Activated T-cell treated with anti-CD3 and anti-CD28 coated beads, Interleukin-2, amount 50 U/mL, for 4 hours (primary cell): Measurements from ENCODE around the gene SUMO4. TPM values are rescaled to one million over a fixed set of nuclear protein-coding genes. Genes with fewer than 3 reads are reported as not detected.
"Not testable (repeated sequence)": the region's sequence is repeated elsewhere in the genome, so short reads cannot be mapped to it uniquely, and the experiment has no call there.

Source experiments
- ATAC-seq, 2 donors: fragments of 200-7000 bp; cut with Tn5 transposase; one replicate each; pipeline ENCODE4 v1.10.0; 2021
- DNase-seq: peaks from one replicate; pipeline ENCODE4 v3.0.0-alpha.2; 2020
- H3K27me3 Mint-ChIP-seq: one replicate; pipeline ENCODE4 v1.8.0; 2021; ENCODE audit warnings: low read depth, mixed read lengths
- H3K36me3 Mint-ChIP-seq: one replicate; pipeline ENCODE4 v1.8.0; 2022; ENCODE audit warnings: mixed read lengths; ENCODE audit not compliant: insufficient read depth
- H3K4me1 Mint-ChIP-seq: one replicate; pipeline ENCODE4 v1.8.0; 2021; ENCODE audit warnings: low read depth, mixed read lengths
- H3K4me3 Mint-ChIP-seq: one replicate; pipeline ENCODE4 v1.8.0; 2021; ENCODE audit warnings: mild to moderate bottlenecking, moderate library complexity, mixed read lengths
- H3K9me3 Mint-ChIP-seq: one replicate; pipeline ENCODE4 v1.8.0; 2021; ENCODE audit warnings: mixed read lengths
- total RNA-seq, 3 donors: library from RNA; stranded (reverse); gene quantifications; one replicate each; pipeline ENCODE4 v1.2.1, GENCODE V29; 2021

Gene SUMO4
- total RNA-seq, 3 donors from 2014 or later = 2.6 to 3.0 (median 2.7) TPM

DNA sequence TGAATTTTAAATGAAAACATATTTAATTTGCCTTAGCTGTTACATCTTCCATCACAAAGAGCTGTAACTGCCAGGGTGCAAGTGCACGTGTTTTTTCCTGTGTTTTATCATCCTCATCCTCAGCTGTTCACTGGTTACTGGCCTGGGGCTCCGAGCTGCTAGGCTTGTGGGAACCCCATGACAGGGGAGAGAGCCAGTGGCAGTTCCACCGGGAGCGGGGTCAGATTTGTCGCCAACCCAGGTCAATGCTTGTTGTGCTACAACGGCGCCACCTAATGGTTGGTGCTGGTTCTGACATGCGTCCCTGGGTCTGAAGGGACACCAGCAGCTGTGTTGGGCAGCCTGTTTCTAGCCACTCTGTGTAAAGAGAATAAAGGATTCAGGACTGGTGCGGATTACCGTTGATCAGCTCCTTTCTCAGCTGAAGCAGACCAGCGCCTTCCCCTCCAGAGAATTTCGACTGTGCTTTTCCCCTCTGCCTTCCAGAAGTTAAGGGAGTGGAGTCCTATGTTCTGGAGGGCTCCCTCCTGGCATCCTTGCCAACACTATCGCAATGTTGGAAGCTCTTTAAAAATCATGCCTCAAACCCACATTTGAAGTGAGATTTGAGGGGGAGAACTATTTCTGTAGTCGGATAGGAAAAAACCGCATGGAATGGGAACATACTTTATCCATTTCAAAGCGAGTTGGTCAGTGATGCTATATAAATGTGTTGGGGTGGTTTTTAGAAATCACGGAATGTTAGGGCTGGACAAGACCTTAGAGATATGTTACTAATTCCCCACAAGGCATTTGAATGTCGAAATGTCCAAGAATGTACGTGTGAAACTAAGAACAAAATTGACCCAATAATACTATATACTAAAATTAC, 32.1 kb downstream of the SUMO4 start:
- ATAC-seq (peak; percentile 96 to 97), DNase-seq (peak; percentile 92)
- H3K36me3 Mint-ChIP-seq = no peaks in the 10 kb centered on the region
- no peaks in the 10 kb centered on the region for H3K9me3 Mint-ChIP-seq
- peaks cover 7% of the 10 kb centered on the region for H3K4me1 Mint-ChIP-seq
- no peaks in the 10 kb centered on the region for H3K27me3 Mint-ChIP-seq
- H3K4me3 Mint-ChIP-seq = peak overlapping the region; percentile 45

- Mint-ChIP-seq H3K4me3 (no peak overlapping the region), H3K4me1 (peaks cover 15% of the 10 kb centered on the region), H3K9me3 (no peaks in the 10 kb centered on the region), H3K36me3 (no peaks in the 10 kb centered on the region), H3K27me3 (no peaks in the 10 kb centered on the region)
- no peak for ATAC-seq
- no peak for DNase-seq
Observed at GRCh38 chr6:149433405-149433804, 33.3 kb downstream of the SUMO4 start.

DNA sequence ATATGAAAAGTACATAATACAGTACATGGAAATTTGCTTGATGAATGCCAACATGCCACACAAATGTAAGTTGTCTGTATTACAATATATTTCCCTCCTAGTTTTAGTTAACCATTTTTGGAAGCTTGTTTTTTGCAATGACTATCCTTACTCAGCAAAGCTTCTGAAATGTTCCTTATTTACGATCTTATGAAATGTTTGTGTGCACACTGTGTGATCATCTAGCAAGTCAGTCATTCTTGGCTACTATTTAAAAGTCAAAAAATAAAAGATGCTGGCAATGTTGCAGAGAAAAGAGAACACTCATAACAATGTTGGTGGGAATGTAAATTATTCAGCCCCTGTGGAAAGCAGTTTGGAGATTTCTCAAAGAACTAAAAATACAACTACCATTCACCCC, 33.8 kb downstream of the SUMO4 start:
- Mint-ChIP-seq H3K4me1 (peaks cover 19% of the 10 kb centered on the region), H3K9me3 (no peaks in the 10 kb centered on the region), H3K27me3 (no peaks in the 10 kb centered on the region), H3K4me3 (no peak overlapping the region), H3K36me3 (no peaks in the 10 kb centered on the region)
- ATAC-seq = no peak
- DNase-seq = no peak

- Mint-ChIP-seq H3K27me3 (no peaks in the 10 kb centered on the region), H3K9me3 (no peaks in the 10 kb centered on the region), H3K4me3 (no peak overlapping the region), H3K4me1 (peaks cover 23% of the 10 kb centered on the region), H3K36me3 (no peaks in the 10 kb centered on the region)
- DNase-seq = no peak
- no peak for ATAC-seq
Observed at GRCh38 chr6:149435919-149436586, 36.0 kb downstream of the SUMO4 start.

- DNase-seq = no peak
- H3K36me3 Mint-ChIP-seq = no peaks in the 10 kb centered on the region
- ATAC-seq = no peak
- peaks cover 23% of the 10 kb centered on the region for H3K4me1 Mint-ChIP-seq
- H3K4me3 Mint-ChIP-seq = no peak overlapping the region
- H3K27me3 Mint-ChIP-seq = no peaks in the 10 kb centered on the region
- no peaks in the 10 kb centered on the region for H3K9me3 Mint-ChIP-seq
Observed at GRCh38 chr6:149436647-149437046, 36.6 kb downstream of the SUMO4 start.

DNA sequence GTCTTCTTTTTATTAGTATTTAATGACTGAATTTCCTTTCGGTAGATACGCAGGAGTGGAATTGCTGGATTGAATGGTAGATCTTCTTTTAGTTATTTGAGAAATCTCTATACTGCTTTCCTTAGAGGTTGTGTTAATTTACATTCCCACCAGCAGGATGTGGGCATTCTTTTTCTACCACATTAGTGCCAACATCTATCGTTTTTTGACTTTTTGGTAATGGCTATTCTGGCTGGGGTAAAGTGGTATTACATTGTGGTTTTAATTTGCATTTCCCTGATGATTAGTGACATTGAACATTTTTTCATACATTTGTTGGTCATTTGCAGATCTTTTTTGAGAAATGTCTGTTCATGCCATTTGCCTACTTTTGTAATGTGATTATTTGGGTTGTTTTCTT, 37.1 kb downstream of the SUMO4 start:
- ATAC-seq = no peak
- H3K4me3 Mint-ChIP-seq = no peak overlapping the region

GRCh38 chr6:149438855-149439254, 38.8 kb downstream of the SUMO4 start:
- no peaks in the 10 kb centered on the region for H3K9me3 Mint-ChIP-seq
- DNase-seq (no peak), ATAC-seq (peak; percentile 28 to 43)
- H3K4me1 Mint-ChIP-seq = peaks cover 20% of the 10 kb centered on the region
- H3K36me3 Mint-ChIP-seq = no peaks in the 10 kb centered on the region
- H3K4me3 Mint-ChIP-seq = no peak overlapping the region
- no peaks in the 10 kb centered on the region for H3K27me3 Mint-ChIP-seq

More for the DNA sequence above, 37.1 kb downstream of the SUMO4 start:
- no peak for DNase-seq
- H3K27me3 Mint-ChIP-seq = no peaks in the 10 kb centered on the region
- no peaks in the 10 kb centered on the region for H3K9me3 Mint-ChIP-seq
- H3K36me3 Mint-ChIP-seq = no peaks in the 10 kb centered on the region
- H3K4me1 Mint-ChIP-seq = peaks cover 20% of the 10 kb centered on the region

- H3K36me3 Mint-ChIP-seq = no peaks in the 10 kb centered on the region
- ATAC-seq = no peak
- H3K4me3 Mint-ChIP-seq = no peak overlapping the region
- no peaks in the 10 kb centered on the region for H3K27me3 Mint-ChIP-seq
- peaks cover 20% of the 10 kb centered on the region for H3K4me1 Mint-ChIP-seq
- H3K9me3 Mint-ChIP-seq = no peaks in the 10 kb centered on the region
- DNase-seq = no peak
Observed at GRCh38 chr6:149439626-149440025, 39.6 kb downstream of the SUMO4 start.

DNA sequence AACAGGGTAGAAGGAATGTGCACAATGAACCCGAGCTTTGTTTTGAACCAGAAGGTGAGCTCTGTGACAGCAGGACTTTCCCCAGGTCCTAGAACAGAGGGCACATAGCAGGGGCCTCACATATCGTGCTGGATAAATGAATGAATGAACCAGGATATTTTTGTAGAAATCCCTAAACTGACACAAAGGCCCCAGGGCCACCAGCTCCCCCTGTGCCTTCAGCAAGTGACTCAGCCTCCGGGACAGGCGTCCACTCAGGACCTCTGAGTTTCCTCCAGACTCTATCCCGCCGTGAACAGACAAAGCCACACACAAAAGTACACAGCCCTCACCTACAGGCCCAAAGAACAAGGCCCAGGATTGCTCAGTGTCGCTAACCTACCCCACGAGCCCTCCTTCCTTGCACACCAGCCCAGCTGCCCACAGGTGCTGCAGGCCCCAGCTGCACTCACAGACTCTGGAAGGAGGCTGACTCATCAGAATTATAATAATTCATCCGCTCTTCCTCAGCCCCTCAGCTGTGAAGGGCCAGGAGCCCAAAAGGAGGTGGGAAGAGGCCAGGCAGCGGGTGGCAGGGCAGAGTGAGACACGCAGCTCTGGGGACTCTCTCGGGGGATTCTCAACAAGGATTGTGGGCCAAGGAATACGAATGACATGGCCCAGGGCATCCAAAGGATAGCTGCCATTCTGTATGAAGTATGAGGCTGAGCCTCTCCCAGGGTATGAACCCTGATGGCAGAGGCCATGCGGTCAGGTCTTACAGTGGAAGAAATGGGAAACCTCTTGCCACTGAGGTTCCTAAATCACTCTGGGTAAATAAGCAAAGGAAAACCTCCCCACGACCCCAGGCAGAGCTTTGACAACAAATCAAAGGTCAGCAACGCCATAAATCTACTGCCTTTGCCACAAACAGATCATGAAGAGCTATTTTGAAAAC, 40.9 kb downstream of the SUMO4 start:
- DNase-seq = no peak
- Mint-ChIP-seq H3K9me3 (no peaks in the 10 kb centered on the region), H3K4me1 (peaks cover 20% of the 10 kb centered on the region), H3K27me3 (no peaks in the 10 kb centered on the region), H3K4me3 (no peak overlapping the region), H3K36me3 (no peaks in the 10 kb centered on the region)
- ATAC-seq = no peak

GRCh38 chr6:149441740-149442139, 41.7 kb downstream of the SUMO4 start:
- no peak for ATAC-seq

GRCh38 chr6:149443411-149444181, 43.5 kb downstream of the SUMO4 start:
- Mint-ChIP-seq H3K9me3 (no peaks in the 10 kb centered on the region), H3K4me3 (no peak overlapping the region), H3K36me3 (peaks cover 6% of the 10 kb centered on the region), H3K27me3 (no peaks in the 10 kb centered on the region), H3K4me1 (peaks cover 7% of the 10 kb centered on the region)
- ATAC-seq = peak; percentile 37 to 42
- no peak for DNase-seq

More at GRCh38 chr6:149441740-149442139, 41.7 kb downstream of the SUMO4 start:
- no peaks in the 10 kb centered on the region for H3K9me3 Mint-ChIP-seq
- DNase-seq = no peak
- H3K4me3 Mint-ChIP-seq = no peak overlapping the region
- no peaks in the 10 kb centered on the region for H3K36me3 Mint-ChIP-seq
- H3K4me1 Mint-ChIP-seq = peaks cover 20% of the 10 kb centered on the region
- no peaks in the 10 kb centered on the region for H3K27me3 Mint-ChIP-seq

- not testable (repeated sequence) for DNase-seq, H3K36me3 Mint-ChIP-seq, H3K4me1 Mint-ChIP-seq, H3K4me3 Mint-ChIP-seq, H3K9me3 Mint-ChIP-seq, H3K27me3 Mint-ChIP-seq
- peak in 1 of 2 donors; percentile 18 for ATAC-seq
Observed at GRCh38 chr6:149444360-149445094, 44.5 kb downstream of the SUMO4 start.

- DNase-seq (no peak), ATAC-seq (peak; percentile 25 to 33)
- H3K4me3 Mint-ChIP-seq = no peak overlapping the region
- H3K9me3 Mint-ChIP-seq = no peaks in the 10 kb centered on the region
- H3K36me3 Mint-ChIP-seq = peaks cover 11% of the 10 kb centered on the region
- H3K27me3 Mint-ChIP-seq = no peaks in the 10 kb centered on the region
- H3K4me1 Mint-ChIP-seq = no peaks in the 10 kb centered on the region
Observed at GRCh38 chr6:149445095-149445466, 45.0 kb downstream of the SUMO4 start.
